ENCODE results near the gene CDC34. TPM values are rescaled to one million over a fixed set of nuclear protein-coding genes. Genes with fewer than 3 reads are reported as not detected.

The CDC34 gene
- total RNA-seq, 1 experiment from 2014 or later, result 129 TPM

DNA sequence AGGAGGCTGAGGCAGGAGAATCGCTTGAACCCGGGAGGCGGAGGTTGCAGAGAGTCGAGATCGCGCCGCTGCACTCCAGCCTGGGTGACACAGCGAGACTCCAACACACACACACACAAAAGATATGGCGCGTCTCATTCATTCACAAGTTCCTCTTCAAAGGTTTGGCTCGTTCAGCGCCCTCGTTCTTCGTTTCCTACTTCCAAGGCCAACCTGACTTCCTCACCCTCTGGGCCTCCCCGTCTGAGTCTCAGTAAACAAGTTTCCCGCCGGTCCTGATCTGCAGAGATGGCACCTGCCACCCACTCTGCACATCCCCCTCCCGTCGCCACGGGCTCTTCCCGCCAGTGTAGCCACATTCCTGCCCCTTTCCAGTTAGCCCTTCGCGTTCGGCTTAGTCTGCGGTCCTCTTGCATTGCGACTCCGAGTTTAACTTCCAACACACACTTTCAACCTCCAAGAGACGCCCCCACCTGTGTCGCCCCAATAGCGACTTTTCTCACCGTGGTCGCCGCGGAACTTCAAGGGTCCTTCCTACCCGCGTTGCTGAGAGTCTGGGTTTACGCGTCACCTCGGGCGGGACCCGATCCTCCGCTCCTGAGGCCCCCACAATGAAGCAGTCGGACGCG is 39.5 kb downstream of the CDC34 start (continued):
- TF ChIP-seq, protein P1, sequence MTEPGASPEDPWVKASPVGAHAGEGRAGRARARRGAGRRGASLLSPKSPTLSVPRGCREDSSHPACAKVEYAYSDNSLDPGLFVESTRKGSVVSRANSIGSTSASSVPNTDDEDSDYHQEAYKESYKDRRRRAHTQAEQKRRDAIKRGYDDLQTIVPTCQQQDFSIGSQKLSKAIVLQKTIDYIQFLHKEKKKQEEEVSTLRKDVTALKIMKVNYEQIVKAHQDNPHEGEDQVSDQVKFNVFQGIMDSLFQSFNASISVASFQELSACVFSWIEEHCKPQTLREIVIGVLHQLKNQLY (CRISPR knock-in tag; IDR thresholded peaks at IDR 0.05), result no peak
- TF ChIP-seq, protein P2, sequence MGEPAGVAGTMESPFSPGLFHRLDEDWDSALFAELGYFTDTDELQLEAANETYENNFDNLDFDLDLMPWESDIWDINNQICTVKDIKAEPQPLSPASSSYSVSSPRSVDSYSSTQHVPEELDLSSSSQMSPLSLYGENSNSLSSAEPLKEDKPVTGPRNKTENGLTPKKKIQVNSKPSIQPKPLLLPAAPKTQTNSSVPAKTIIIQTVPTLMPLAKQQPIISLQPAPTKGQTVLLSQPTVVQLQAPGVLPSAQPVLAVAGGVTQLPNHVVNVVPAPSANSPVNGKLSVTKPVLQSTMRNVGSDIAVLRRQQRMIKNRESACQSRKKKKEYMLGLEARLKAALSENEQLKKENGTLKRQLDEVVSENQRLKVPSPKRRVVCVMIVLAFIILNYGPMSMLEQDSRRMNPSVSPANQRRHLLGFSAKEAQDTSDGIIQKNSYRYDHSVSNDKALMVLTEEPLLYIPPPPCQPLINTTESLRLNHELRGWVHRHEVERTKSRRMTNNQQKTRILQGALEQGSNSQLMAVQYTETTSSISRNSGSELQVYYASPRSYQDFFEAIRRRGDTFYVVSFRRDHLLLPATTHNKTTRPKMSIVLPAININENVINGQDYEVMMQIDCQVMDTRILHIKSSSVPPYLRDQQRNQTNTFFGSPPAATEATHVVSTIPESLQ (CRISPR knock-in tag; IDR thresholded peaks at IDR 0.05), result no peak
- TF ChIP-seq, protein P3, sequence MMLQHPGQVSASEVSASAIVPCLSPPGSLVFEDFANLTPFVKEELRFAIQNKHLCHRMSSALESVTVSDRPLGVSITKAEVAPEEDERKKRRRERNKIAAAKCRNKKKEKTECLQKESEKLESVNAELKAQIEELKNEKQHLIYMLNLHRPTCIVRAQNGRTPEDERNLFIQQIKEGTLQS (CRISPR knock-in tag; conservative IDR thresholded peaks at IDR 0.05), result no peak
- TF ChIP-seq, protein P4, sequence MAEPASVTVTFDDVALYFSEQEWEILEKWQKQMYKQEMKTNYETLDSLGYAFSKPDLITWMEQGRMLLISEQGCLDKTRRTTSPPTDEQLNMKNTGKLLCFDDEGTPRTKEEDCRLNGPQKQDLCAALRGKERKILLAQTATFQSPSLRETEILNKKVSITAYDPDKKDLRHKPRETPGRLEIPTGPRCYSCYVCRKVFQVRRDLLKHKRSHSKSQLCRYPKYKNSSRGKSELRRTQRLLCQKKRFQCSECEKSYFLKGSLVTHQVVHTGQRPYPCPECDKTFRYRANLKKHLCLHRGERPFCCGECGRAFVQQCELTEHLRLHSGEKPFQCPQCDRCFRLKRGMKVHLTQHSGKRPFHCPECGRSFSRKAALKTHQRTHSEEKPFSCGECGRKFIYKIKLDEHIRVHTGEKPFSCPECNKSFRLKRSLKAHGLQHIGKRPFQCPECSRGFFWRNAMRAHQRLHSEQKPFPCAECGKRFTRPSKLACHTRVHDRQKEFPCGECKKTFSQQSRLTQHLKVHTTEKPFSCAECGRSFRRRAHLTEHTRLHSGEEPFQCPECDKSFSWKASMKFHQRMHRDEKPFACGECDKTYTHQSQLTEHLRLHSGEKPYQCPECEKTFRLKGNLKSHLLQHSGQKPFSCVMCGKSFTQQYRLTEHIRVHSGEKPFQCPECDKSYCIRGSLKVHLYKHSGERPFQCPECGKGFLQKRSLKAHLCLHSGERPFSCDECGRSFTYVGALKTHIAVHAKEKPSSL (CRISPR knock-in tag; conservative IDR thresholded peaks at IDR 0.05), result no peak
- TF ChIP-seq ELF4 (CRISPR knock-in tag; IDR thresholded peaks at IDR 0.05; ENCODE audit: low read depth) (no peak), EMX1 (CRISPR knock-in tag; IDR thresholded peaks at IDR 0.05) (no peak), NR2C2 (CRISPR knock-in tag; IDR thresholded peaks at IDR 0.05) (no peak)
- TF ChIP-seq, protein P5, sequence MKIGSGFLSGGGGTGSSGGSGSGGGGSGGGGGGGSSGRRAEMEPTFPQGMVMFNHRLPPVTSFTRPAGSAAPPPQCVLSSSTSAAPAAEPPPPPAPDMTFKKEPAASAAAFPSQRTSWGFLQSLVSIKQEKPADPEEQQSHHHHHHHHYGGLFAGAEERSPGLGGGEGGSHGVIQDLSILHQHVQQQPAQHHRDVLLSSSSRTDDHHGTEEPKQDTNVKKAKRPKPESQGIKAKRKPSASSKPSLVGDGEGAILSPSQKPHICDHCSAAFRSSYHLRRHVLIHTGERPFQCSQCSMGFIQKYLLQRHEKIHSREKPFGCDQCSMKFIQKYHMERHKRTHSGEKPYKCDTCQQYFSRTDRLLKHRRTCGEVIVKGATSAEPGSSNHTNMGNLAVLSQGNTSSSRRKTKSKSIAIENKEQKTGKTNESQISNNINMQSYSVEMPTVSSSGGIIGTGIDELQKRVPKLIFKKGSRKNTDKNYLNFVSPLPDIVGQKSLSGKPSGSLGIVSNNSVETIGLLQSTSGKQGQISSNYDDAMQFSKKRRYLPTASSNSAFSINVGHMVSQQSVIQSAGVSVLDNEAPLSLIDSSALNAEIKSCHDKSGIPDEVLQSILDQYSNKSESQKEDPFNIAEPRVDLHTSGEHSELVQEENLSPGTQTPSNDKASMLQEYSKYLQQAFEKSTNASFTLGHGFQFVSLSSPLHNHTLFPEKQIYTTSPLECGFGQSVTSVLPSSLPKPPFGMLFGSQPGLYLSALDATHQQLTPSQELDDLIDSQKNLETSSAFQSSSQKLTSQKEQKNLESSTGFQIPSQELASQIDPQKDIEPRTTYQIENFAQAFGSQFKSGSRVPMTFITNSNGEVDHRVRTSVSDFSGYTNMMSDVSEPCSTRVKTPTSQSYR (CRISPR knock-in tag; IDR thresholded peaks at IDR 0.05), result no peak

DNA sequence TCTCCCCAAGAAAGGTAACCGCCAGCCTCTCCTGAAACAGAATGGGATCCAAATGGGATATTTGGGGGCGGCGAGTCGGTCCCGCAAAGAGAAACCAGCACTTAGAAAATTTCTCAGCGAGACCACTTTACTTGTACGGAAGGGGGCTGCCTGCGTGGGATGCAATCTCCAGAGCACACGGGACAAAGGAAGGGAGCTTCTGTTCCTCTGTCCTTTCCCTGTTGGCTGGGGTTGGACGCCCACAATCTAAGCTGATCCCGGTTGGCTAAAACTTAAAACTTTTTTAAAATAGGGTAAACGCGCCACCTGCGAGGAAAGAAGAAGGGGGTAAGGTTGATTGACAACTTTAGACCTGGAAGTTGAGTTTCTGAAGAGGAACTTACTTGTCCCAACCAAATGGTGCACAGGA is 40.0 kb downstream of the CDC34 start:
- ChIA-PET CTCF (interaction anchor here (0.6 to 1.7 kb wide), 2 partner anchors 12 to 61 kb away, joined by 3 to 4 read pairs; no protein-coding TSS in a partner anchor), POLR2A (interaction anchor here (1.5 to 1.9 kb wide), 2 partner anchors 10 to 61 kb away, joined by 4 to 6 read pairs; no protein-coding TSS in a partner anchor)
- peaks cover 24% of the 10 kb centered on the region for H3K27me3 Mint-ChIP-seq (ENCODE audit: low read depth)
- H3K4me1 Mint-ChIP-seq, result peaks cover 29% of the 10 kb centered on the region
- H3K36me3 Mint-ChIP-seq, result peaks cover 11% of the 10 kb centered on the region
- DNase-seq (ENCODE audit: low spot score), result no peak
- H3K9me3 Mint-ChIP-seq, result no peaks in the 10 kb centered on the region
- H3K27ac Mint-ChIP-seq, result peak overlapping the region; percentile 98
- no peak for ATAC-seq
- H3K4me3 Mint-ChIP-seq, result peak overlapping the region; percentile 94
- TF ChIP-seq ZNF219 (CRISPR knock-in tag; IDR thresholded peaks at IDR 0.05; ENCODE audit: borderline replicate concordance) (no peak), TEAD4 (CRISPR knock-in tag; IDR thresholded peaks at IDR 0.05) (no peak), OVOL2 (CRISPR knock-in tag; IDR thresholded peaks at IDR 0.05; ENCODE audit: borderline replicate concordance) (no peak), FOXJ3 (CRISPR knock-in tag; IDR thresholded peaks at IDR 0.05; ENCODE audit: borderline replicate concordance) (no peak), NFYB (CRISPR knock-in tag; conservative IDR thresholded peaks at IDR 0.05; ENCODE audit: low read depth) (no peak), NR2C2 (CRISPR knock-in tag; IDR thresholded peaks at IDR 0.05) (no peak), ZNF423 (CRISPR knock-in tag; IDR thresholded peaks at IDR 0.05) (no peak)
- TF ChIP-seq, protein P6, sequence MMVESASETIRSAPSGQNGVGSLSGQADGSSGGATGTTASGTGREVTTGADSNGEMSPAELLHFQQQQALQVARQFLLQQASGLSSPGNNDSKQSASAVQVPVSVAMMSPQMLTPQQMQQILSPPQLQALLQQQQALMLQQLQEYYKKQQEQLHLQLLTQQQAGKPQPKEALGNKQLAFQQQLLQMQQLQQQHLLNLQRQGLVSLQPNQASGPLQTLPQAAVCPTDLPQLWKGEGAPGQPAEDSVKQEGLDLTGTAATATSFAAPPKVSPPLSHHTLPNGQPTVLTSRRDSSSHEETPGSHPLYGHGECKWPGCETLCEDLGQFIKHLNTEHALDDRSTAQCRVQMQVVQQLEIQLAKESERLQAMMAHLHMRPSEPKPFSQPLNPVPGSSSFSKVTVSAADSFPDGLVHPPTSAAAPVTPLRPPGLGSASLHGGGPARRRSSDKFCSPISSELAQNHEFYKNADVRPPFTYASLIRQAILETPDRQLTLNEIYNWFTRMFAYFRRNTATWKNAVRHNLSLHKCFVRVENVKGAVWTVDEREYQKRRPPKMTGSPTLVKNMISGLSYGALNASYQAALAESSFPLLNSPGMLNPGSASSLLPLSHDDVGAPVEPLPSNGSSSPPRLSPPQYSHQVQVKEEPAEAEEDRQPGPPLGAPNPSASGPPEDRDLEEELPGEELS (CRISPR knock-in tag; IDR thresholded peaks at IDR 0.05), result no peak
- TF ChIP-seq, protein P7, sequence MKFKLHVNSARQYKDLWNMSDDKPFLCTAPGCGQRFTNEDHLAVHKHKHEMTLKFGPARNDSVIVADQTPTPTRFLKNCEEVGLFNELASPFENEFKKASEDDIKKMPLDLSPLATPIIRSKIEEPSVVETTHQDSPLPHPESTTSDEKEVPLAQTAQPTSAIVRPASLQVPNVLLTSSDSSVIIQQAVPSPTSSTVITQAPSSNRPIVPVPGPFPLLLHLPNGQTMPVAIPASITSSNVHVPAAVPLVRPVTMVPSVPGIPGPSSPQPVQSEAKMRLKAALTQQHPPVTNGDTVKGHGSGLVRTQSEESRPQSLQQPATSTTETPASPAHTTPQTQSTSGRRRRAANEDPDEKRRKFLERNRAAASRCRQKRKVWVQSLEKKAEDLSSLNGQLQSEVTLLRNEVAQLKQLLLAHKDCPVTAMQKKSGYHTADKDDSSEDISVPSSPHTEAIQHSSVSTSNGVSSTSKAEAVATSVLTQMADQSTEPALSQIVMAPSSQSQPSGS (CRISPR knock-in tag; IDR thresholded peaks at IDR 0.05; ENCODE audit: borderline replicate concordance, low read depth), result no peak
- TF ChIP-seq, protein P8, sequence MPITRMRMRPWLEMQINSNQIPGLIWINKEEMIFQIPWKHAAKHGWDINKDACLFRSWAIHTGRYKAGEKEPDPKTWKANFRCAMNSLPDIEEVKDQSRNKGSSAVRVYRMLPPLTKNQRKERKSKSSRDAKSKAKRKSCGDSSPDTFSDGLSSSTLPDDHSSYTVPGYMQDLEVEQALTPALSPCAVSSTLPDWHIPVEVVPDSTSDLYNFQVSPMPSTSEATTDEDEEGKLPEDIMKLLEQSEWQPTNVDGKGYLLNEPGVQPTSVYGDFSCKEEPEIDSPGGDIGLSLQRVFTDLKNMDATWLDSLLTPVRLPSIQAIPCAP (CRISPR knock-in tag; IDR thresholded peaks at IDR 0.05), result no peak
- TF ChIP-seq, protein P9, sequence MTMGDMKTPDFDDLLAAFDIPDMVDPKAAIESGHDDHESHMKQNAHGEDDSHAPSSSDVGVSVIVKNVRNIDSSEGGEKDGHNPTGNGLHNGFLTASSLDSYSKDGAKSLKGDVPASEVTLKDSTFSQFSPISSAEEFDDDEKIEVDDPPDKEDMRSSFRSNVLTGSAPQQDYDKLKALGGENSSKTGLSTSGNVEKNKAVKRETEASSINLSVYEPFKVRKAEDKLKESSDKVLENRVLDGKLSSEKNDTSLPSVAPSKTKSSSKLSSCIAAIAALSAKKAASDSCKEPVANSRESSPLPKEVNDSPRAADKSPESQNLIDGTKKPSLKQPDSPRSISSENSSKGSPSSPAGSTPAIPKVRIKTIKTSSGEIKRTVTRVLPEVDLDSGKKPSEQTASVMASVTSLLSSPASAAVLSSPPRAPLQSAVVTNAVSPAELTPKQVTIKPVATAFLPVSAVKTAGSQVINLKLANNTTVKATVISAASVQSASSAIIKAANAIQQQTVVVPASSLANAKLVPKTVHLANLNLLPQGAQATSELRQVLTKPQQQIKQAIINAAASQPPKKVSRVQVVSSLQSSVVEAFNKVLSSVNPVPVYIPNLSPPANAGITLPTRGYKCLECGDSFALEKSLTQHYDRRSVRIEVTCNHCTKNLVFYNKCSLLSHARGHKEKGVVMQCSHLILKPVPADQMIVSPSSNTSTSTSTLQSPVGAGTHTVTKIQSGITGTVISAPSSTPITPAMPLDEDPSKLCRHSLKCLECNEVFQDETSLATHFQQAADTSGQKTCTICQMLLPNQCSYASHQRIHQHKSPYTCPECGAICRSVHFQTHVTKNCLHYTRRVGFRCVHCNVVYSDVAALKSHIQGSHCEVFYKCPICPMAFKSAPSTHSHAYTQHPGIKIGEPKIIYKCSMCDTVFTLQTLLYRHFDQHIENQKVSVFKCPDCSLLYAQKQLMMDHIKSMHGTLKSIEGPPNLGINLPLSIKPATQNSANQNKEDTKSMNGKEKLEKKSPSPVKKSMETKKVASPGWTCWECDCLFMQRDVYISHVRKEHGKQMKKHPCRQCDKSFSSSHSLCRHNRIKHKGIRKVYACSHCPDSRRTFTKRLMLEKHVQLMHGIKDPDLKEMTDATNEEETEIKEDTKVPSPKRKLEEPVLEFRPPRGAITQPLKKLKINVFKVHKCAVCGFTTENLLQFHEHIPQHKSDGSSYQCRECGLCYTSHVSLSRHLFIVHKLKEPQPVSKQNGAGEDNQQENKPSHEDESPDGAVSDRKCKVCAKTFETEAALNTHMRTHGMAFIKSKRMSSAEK (CRISPR knock-in tag; IDR thresholded peaks at IDR 0.05; ENCODE audit: borderline replicate concordance), result no peak
